HG03571 (cell line): ENCODE measurements around the gene RINL.
A peak's percentile ranks its signal among the peaks of the same experiment; 100 is the strongest.
"Not testable (repeated sequence)": the region's sequence is repeated elsewhere in the genome, so short reads cannot be mapped to it uniquely, and the experiment has no call there.

Experiments used
- ATAC-seq: cut with Tn5 transposase; IDR thresholded peaks from one replicate; pipeline ENCODE4 v1.9.1; 2021; ENCODE audit not compliant: unreplicated experiment

RINL gene

GRCh38 chr19:38836983-38837626, 41.0 kb downstream of the RINL start:
- ATAC-seq = no peak

DNA sequence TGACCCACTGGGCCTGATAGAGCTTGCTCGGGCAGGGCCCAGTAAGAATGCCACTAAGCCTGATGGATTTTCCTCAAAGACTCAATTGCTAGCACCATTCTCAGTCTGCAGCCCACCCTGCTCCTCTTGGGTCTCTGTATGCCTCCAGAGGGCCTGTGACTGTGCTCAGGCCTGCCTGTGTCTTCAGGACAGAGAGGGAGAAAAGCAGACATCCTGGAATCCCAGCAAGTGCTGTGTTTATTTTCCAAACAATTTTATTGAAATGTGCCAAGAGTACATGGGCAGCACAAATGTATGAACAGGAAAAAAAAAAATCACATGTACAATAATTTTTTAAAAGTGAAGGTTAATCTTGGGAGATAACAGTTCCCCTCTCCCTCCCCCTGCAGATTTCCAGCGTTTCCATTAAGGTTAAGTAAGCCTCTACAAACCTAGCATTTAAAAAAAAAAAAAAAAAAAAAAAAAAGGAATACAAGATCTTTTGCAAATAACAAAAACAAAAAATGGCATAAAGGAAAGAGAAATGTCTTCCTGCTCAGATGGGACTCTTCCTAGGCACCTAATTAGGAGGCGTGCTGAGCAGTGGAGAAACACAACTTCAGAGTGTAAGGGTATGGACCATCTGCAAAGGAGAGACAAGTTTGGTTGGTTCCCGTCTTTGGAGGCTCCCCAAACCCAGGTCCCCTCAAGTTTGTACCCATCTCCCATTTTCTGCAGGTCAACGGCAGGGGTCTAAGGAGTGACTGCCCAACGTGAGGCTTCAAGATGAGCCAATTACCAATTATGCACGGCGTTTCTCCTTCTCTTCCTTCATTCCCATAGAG, 41.7 kb downstream of the RINL start:
- ATAC-seq = no peak

- ATAC-seq = no peak
Measured at GRCh38 chr19:38834590-38834989, 43.5 kb downstream of the RINL start.

- ATAC-seq = no peak
Measured at GRCh38 chr19:38834104-38834490, 44.0 kb downstream of the RINL start.

GRCh38 chr19:38833092-38833425, 45.0 kb downstream of the RINL start:
- no peak for ATAC-seq

DNA sequence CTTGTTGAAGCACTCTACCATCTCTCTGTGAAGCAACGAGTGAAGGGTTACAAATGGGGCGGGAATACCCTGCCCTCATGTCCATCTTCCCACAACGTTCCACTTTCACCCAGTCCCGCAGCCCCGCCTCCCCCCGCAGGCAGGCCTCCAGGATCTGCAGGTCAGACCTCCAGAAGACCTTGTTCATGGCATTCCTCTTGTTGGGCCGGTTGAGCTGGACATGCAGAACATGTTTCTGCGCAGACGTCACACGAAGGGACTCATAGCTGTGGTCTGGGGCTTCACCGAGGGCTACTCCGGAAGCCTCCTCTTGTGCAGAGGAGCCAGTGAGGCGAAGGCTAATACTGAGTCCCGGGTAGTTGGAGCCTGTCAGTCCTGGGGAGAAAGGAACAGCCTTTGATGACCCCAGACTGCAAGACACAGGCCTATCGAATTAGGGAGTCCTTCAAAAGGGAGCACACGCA, 46.9 kb downstream of the RINL start:
- ATAC-seq = peak; percentile 40

DNA sequence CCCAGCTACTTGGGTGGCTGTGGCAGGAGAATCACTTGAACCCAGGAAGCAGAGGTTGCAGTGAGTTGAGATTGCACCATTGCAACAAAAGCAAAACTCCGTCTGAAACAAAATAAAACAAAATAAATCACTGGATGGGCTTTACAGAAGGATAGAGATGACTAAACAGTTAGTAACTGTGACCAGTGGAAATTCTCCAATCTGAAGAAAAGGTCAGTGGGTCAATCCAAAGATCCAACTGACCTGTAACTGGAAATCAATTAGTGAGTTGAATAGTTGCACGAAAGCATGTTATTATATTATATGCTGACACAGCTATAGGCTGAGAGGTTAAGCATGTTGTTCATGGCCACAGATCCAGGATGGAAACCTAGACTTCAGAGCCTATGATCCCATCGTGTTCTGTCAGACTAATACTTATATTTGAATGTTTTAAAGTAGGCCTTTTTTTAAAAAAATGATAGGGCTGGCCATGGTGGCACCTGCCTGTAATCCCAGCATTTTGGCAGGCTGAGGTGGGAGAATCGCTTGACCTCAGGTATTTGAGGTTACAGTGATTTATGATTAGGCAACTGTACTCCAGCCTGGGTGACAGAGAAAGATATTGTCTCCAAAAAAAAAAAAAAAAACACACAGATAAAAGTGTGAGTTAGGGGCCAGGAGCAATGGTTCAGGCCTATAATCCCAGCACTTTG, 47.9 kb downstream of the RINL start:
- ATAC-seq = no peak

DNA sequence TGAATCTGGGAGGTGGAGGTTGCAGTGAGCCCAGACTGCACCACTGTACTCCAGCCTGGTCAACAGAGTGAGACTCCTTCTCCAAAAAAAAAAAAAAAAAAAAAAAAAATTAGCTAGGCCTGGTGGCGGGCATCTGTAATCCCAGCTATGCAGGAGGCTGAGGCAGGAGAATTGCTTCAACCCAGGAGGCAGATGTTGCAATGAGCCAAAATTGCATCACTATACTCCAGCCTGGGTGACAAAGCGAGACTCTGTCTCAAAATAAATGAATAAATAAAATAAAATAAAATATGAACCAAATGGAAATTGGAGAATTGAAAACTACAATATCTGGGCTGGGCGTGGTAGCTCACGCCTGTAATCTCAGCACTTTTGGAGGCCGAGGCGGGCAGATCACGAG, 48.9 kb downstream of the RINL start:
- not testable (repeated sequence) for ATAC-seq

- ATAC-seq = no peak
Measured at GRCh38 chr19:38826856-38827551, 51.1 kb downstream of the RINL start.

GRCh38 chr19:38825936-38826335, 52.1 kb downstream of the RINL start:
- not testable (repeated sequence) for ATAC-seq

GRCh38 chr19:38821230-38821825, 56.7 kb downstream of the RINL start:
- not testable (repeated sequence) for ATAC-seq

- no peak for ATAC-seq
Measured at GRCh38 chr19:38819231-38819920, 58.7 kb downstream of the RINL start.
